ENCODE data around the gene SRSF9.
"Not testable (repeated sequence)": the region's sequence is repeated elsewhere in the genome, so short reads cannot be mapped to it uniquely, and the experiment has no call there.

SRSF9 gene

GRCh38 chr12:120446844-120447178, 22.7 kb downstream of the SRSF9 start:
- not testable (repeated sequence) for FAIRE-seq

- no peak for FAIRE-seq
Measured at GRCh38 chr12:120445911-120446843, 23.4 kb downstream of the SRSF9 start, which contains the start of the genes GATC and TRIAP1. Gene GATC, plus strand, starts transcription at chr12:120446444. Its CDS starts 37 bp downstream, at chr12:120446481. Gene TRIAP1, minus strand, starts transcription at chr12:120446384. Its CDS starts 12 bp downstream, at chr12:120446372.

- FAIRE-seq: no peak
Measured at GRCh38 chr12:120444676-120445075, 24.9 kb downstream of the SRSF9 start.

- FAIRE-seq: no peak
Measured at GRCh38 chr12:120439646-120440247, 29.8 kb downstream of the SRSF9 start.

- FAIRE-seq: no peak
Measured at GRCh38 chr12:120438495-120439198, 30.9 kb downstream of the SRSF9 start.

GRCh38 chr12:120437735-120438494, 31.6 kb downstream of the SRSF9 start, which contains the start of gene COX6A1:
Gene COX6A1, plus strand, starts transcription at chr12:120438113. Its CDS starts 14 bp downstream, at chr12:120438127.
- no peak for FAIRE-seq

- no peak for FAIRE-seq
Measured at GRCh38 chr12:120432772-120433525, 36.6 kb downstream of the SRSF9 start.

GRCh38 chr12:120429368-120429767, 40.2 kb downstream of the SRSF9 start:
- FAIRE-seq: no peak

GRCh38 chr12:120428597-120429229, 40.8 kb downstream of the SRSF9 start:
- FAIRE-seq: no peak

GRCh38 chr12:120425797-120426196, 43.8 kb downstream of the SRSF9 start:
- no peak for FAIRE-seq

- FAIRE-seq: no peak
Measured at GRCh38 chr12:120422892-120423456, 46.6 kb downstream of the SRSF9 start.

- FAIRE-seq: no peak
Measured at GRCh38 chr12:120421701-120422100, 47.8 kb downstream of the SRSF9 start.

GRCh38 chr12:120417917-120418580, 51.5 kb downstream of the SRSF9 start:
- no peak for FAIRE-seq

- no peak for FAIRE-seq
Measured at GRCh38 chr12:120416490-120417216, 52.9 kb downstream of the SRSF9 start.

GRCh38 chr12:120413901-120414695, 55.5 kb downstream of the SRSF9 start:
- no peak for FAIRE-seq

- FAIRE-seq: no peak
Measured at GRCh38 chr12:120412421-120412820, 57.1 kb downstream of the SRSF9 start.
